ENCODE results near the gene LUZP2.
A peak's percentile ranks its signal among the peaks of the same experiment; 100 is the strongest.

Gene LUZP2

GRCh38 chr11:24567380-24567779 is 70.5 kb downstream of the LUZP2 start:
- DNase-seq = no peak

DNA sequence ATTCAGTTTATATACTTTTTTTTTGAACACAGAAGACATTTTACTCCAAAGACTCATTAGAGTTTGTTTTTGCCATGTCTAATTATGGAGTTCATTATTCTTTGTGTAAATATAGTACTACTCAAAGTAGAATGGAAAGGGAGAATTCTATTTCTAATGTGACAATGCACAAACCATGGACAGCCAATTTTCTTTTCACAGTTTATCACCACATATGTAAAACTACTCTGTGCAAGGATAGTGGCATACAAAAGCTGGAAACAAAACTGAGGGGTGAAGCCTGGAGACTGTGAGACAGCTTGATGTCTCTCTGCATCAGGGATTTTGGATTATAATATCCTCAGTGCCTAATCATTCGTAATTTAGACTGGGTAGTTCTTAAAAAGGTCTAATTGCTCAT is 75.5 kb downstream of the LUZP2 start:
- no peak for DNase-seq

- DNase-seq = peak; percentile 10
Measured at GRCh38 chr11:24574461-24574860, 77.6 kb downstream of the LUZP2 start.

GRCh38 chr11:24575392-24575791 is 78.5 kb downstream of the LUZP2 start:
- DNase-seq = peak; percentile 74

DNA sequence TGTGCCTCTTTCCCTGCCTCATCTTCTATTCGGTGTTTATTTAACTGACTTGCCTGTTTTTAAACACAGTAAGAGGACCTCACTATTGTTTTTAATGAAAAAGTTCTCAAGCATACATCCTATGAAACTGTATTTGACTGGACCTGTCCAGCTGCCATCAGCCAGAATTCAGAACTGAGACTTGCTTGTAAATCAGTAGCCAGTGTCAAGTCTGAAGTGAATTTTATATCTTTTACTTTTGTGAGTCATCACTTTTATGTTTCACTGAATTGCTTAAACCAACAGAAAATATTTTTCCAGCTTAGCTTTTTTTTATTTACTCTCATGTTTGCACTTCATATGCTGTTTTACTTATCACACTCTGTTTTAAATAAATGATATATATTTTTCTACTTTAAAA is 88.3 kb downstream of the LUZP2 start:
- DNase-seq = peak; percentile 9

DNA sequence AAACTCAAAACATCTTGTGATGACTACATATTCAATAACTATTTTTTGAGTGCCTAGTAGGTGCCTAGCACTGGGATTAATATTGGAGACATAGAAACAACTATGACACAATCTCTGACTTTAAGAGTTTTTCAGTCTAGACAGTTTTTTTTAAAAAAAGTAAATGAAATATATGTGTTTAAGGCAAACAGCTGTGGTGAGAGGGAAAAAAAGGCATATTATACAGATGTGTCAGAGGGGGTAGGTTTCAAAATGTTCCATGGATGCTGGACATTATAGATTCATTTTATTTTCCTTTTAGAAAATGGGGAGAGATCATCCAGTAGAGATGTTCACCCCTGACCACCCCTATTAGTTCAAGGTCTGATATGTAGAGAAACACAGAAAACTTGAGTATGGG is 90.8 kb downstream of the LUZP2 start:
- DNase-seq = peak; percentile 59

- DNase-seq = peak; percentile 72
Measured at GRCh38 chr11:24588081-24588480, 91.2 kb downstream of the LUZP2 start.

GRCh38 chr11:24589064-24589463 is 92.2 kb downstream of the LUZP2 start:
- no peak for DNase-seq

DNA sequence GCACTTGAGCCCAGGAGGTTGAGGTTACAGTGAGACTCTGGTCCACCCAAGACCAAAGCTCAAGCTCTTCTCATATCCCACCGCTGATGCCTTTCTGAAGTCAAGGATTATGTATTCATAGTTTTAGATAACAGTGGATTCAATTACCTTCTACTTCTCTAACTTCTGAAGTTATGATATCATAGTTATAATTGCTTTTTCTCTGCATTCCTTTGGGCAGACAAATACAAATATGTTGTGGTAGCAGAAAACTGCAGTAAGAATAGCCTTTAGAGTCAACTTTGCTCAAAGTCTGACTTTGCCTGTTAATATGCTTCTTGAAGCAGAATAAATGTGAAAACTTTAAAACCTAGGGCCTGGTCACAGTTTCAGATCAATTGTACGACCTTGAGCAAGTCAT is 94.4 kb downstream of the LUZP2 start:
- no peak for DNase-seq

DNA sequence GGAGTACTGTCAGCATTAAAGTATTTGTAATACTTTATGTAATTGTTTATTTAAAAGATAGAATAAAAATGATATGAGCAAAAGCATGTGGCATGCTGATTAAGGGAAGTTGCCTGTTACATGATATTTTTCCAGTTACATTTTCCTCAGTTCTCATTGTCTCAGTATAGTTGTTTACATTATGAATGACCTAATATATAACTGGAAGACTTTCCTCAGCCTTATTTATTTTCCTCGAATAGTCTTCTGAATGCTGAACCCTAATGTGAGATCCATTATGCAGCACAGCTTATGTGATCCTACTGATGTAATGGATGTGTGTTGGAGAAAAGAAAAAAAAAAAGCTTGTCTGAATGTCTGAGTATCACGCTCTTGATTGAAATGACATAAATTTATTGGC is 95.5 kb downstream of the LUZP2 start:
- no peak for DNase-seq

DNA sequence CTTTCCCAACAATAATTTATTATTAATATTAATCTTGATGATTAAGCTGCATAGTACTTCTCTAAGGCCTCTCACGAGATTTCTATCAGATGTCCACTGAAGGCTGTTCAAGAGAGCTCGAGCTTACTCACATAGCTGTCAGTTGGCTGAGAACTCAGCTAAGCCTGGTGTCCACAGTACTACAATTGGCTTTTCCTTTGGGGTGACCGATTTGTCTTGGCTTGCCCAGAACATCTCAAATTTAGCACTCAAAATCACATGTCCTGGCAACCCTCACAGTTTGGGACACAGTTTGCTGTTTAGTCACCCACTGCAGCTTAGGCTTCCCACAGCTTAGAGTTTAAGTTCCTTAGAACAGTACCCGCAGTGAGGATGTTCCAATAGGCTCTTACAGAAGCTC is 96.5 kb downstream of the LUZP2 start:
- DNase-seq = no peak

- DNase-seq = no peak
Measured at GRCh38 chr11:24594401-24594800, 97.5 kb downstream of the LUZP2 start.

GRCh38 chr11:24598641-24599040 is 101.8 kb downstream of the LUZP2 start:
- DNase-seq = no peak

DNA sequence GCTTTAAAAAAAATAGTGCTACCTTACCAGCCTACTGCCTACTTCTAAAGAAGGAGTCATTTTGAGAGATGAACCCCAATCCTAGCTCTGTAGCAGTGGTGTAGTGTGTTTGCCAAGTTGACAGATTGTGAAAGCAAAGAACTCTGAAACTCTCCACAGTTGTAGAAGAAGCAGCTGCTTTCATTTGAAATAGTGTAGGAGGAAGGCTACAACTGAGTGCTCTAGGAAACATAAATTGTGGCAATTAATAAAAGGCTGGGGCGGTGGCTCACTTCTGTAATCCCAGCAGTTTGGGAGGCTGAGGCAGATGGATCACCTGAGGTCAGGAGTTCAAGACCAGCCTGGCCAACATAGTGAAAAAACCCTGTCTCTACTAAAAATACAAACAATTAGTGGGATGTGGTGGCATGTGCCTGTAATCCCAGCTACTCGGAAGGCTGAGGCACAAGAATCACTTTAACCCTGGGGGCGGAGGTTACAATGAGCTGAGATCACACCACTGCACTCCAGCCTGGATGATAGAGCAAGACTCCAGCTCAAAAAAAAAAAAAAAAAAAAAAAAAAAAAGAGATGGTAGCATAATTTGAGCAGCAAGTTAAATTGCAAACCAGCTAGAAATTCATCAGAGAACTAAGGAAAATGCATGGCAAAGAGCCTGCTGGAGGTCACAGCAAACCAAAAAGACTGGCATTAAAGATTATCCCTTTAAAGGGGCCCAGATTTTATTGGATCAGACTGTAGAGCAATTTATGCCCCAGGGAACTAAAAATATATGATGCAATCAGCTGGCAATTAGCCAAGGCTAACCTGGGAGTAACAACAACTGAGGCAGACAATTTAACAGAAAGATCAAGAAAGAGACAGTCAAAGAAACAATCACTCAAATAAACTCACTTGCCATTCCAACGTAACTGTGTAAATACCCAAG is 112.6 kb downstream of the LUZP2 start:
- DNase-seq = no peak

DNA sequence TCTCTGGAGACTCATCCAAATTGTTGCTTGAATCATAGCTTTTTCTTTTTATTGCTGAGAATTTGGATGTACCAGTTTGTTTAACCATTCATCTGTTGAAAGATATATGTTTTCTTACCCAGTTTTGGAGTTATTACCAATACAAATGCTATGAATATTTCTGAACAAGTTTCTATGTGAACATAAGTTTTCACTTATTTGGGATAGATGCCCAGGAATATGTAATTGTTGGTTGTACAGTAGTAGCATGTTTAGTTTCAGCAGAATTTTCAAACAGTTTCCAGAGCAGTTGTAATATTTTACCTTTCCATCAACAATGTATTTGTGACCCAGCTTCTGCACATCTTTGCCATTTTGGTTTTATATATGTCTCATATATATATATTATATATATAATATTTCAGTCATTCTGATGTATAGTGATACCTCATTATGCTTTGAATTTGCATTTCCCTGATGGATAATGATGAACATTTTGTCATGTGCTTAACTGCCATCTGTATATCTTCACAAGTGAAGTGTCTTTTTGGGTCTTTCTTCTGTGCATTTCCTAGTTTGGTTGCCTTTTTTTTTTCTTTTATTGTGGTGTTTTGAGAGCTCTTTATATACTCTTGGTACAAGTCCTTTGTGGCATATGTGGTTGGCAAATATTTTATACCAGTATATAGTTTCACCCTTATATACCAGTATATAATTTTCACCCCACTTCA is 118.8 kb downstream of the LUZP2 start:
- no peak for DNase-seq

DNA sequence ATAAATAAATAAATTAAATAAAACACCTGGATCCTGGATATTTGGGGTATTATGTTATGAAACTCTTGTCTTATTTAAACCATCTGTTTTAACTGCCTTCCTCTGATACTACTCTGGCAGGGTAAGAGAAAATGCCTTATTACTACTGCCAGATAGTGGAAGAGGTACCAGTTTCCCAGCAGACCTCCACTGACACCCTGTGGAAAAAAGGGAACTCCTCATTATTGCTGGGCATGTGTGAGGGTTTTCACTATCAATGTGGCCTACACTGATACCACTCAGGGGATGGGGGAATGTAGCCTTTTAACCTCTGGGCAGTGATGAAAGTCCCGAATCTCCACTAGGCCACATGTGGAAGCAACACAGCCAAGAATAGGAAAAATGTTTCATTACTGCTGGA is 121.0 kb downstream of the LUZP2 start:
- DNase-seq = no peak

DNA sequence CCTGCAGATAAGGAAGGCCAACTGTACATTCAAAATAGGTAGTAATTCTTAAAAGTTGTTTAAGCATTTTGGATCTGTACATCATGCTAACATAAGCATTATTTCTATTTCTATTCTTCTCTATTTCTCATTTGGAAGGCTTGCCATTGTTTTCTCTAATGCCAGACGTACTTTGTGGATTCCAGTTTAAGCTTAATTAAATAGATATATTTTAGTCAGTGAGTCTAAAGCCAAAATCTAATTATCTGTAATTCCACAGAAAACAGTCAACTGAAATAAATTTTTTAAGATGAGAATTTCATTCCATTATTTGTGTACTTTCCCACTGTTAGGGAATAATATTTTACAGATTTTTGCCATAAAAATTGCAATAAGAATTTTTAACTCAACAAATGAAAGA is 123.0 kb downstream of the LUZP2 start:
- DNase-seq = no peak

- no peak for DNase-seq
Measured at GRCh38 chr11:24622262-24622661, 125.4 kb downstream of the LUZP2 start.

- DNase-seq = peak; percentile 61
Measured at GRCh38 chr11:24623121-24623520, 126.3 kb downstream of the LUZP2 start.

DNA sequence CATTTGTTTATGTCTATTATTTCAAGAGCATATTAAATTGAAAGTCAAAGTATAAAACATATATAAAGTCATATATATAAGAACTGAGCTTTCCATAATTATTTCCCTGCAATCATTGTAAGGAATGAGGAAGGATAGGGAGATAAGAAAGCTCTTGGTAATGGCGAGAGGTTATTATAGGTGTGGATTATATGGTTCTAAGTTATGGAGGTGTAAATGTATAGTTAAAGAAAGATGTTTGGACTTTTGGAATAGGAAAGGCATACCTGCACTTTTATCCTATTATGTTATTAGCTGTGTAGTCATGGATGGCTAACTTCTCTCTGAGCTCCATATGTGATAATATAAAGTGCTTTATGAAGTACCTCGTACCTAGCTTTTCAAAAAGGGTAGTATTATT is 127.6 kb downstream of the LUZP2 start:
- DNase-seq = no peak

GRCh38 chr11:24625975-24626374 is 129.1 kb downstream of the LUZP2 start:
- DNase-seq = no peak

DNA sequence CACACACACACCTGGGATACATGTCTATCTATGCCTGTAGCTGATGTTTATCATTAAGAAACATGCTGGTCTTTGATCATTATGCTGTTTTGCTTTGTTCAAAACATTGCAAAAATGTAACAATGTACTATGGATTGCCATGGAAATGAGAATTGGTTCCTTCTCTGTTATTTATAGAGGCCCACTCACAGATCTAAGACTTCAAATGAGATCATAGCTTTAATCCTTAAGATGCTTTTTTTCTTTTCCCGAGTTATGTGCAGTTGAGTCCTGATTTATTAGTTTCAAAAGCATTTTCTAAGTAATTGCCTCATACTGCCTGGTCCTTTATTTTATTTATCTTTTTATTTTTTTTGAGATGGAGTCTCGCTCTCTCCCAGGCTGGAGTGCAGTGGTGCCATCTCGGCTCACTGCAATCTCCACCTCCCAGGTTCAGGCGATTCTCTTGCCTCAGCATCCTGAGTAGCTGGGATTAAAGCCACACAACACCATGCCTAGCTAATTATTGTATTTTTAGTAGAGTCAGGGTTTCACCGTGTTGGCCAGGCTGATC is 131.4 kb downstream of the LUZP2 start:
- DNase-seq = no peak

DNA sequence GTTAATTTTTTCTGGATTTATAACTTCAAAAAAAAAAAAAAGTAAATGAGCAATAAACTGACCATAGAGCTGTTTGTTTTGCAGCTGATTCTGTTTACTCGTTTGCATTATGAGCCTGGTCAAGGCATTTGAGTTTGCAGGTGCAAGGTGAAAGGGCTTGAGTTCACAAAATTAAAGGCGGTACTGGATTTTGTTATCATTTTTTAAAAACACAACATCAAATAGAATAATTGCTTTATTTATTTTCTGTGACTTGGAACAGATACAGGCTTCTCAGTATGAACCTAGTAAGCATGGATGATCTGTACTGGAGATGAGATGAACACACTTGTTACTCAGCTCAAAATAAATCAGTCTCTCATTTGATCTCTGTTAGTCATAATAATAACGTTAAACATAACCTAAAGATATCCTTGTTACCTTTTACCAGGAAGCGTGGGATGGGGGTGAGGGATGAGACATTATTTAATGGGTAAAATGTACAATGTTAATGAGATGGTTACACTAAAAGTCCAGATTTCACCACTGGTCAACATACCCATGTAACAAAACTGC is 137.8 kb downstream of the LUZP2 start:
- DNase-seq = no peak
